Neural cell (in vitro differentiated cells): Measurements from ENCODE around the gene TMSB4Y. TPM values are rescaled to one million over a fixed set of nuclear protein-coding genes. Genes with fewer than 3 reads are reported as not detected.
A peak's percentile ranks its signal among the peaks of the same experiment; 100 is the strongest.

Experiments used
- H2AFZ ChIP-seq: fragments of 200-600, 300-800 bp; sonication (generic), shearing (Covaris generic); 2 replicates; pipeline ENCODE4 v1.6.0; 2014; ENCODE audit warnings: low read depth, mild to moderate bottlenecking, antibody characterized with exemption, low read length, moderate library complexity
- H3F3A ChIP-seq: fragments of 200-600 bp; shearing (Covaris generic); 2 replicates; pipeline ENCODE4 v1.6.1; 2016; ENCODE audit warnings: mild to moderate bottlenecking, moderate library complexity, mixed read lengths, antibody characterized with exemption, low read length; ENCODE audit not compliant: insufficient read depth, poor library complexity, severe bottlenecking
- H3K27ac ChIP-seq: fragments of 200-600, 300-800 bp; sonication (generic), shearing (Covaris generic); 2 replicates; pipeline ENCODE4 v1.5.1; 2014; ENCODE audit warnings: mild to moderate bottlenecking, low read length, moderate library complexity
- H3K27me3 ChIP-seq: fragments of 300-800, 200-600 bp; sonication (generic), shearing (Covaris generic); 2 replicates; pipeline ENCODE4 v1.6.0; 2014; ENCODE audit warnings: mild to moderate bottlenecking, low read depth, low read length, moderate library complexity; ENCODE audit not compliant: insufficient read depth
- H3K36me3 ChIP-seq: fragments of 300-800, 200-600 bp; sonication (generic), shearing (Covaris generic); 2 replicates; pipeline ENCODE4 v1.5.1; 2014; ENCODE audit warnings: mild to moderate bottlenecking, antibody characterized with exemption, low read length, moderate library complexity; ENCODE audit not compliant: insufficient read depth
- H3K4me2 ChIP-seq: fragments of 300-800, 200-600 bp; sonication (generic), shearing (Covaris generic); 2 replicates; pipeline ENCODE4 v1.6.0; 2014; ENCODE audit warnings: mild to moderate bottlenecking, low read length
- H3K4me3 ChIP-seq: fragments of 300-800, 200-600 bp; sonication (generic), shearing (Covaris generic); 2 replicates; pipeline ENCODE4 v1.5.1; 2014; ENCODE audit warnings: mild to moderate bottlenecking, low read length, moderate library complexity
- H3K79me2 ChIP-seq: fragments of 200-600 bp; shearing (Covaris generic); replicated peaks from 2 replicates; pipeline ENCODE4 v1.6.0; 2014; ENCODE audit warnings: mild to moderate bottlenecking, low read length, moderate library complexity; ENCODE audit not compliant: insufficient read depth
- H3K9ac ChIP-seq: fragments of 300-800, 200-600 bp; sonication (generic), shearing (Covaris generic); 2 replicates; pipeline ENCODE4 v1.6.1; 2016; ENCODE audit warnings: mild to moderate bottlenecking, low read length, mixed read lengths
- H3K9me2 ChIP-seq: fragments of 200-600 bp; shearing (Covaris generic); 2 replicates; pipeline ENCODE4 v1.6.1; 2016; ENCODE audit warnings: mild to moderate bottlenecking, low read length, mixed read lengths; ENCODE audit not compliant: insufficient read depth
- H3K9me3 ChIP-seq: fragments of 200-600, 300-800 bp; sonication (generic), shearing (Covaris generic); 2 replicates; pipeline ENCODE4 v1.6.1; 2016; ENCODE audit warnings: mild to moderate bottlenecking, mixed run types, low read length, moderate library complexity, mixed read lengths
- H4K20me1 ChIP-seq: fragments of 200-600 bp; shearing (Covaris generic); 2 replicates; pipeline ENCODE4 v1.6.1; 2016; ENCODE audit warnings: mild to moderate bottlenecking, mixed run types; ENCODE audit not compliant: insufficient read depth
- EP300 ChIP-seq: fragments of 450-650 bp; conservative IDR thresholded peaks from 2 replicates; pipeline ENCODE4 v1.6.1; 2014; ENCODE audit warnings: antibody characterized with exemption, mild to moderate bottlenecking, moderate library complexity; ENCODE audit not compliant: poor library complexity, severe bottlenecking
- EZH2 ChIP-seq: fragments of 200-600, 300-800 bp; shearing (Covaris generic), sonication (generic); IDR thresholded peaks from 2 replicates; pipeline ENCODE4 v1.6.1; 2014; ENCODE audit warnings: antibody characterized with exemption, low read length, borderline replicate concordance, mild to moderate bottlenecking; ENCODE audit not compliant: insufficient read depth, poor library complexity, severe bottlenecking
- MXI1 ChIP-seq: fragments of 450-650 bp; conservative IDR thresholded peaks from 2 replicates; pipeline ENCODE4 v1.6.1; 2014; ENCODE audit warnings: antibody characterized with exemption, mild to moderate bottlenecking; ENCODE audit not compliant: poor library complexity, severe bottlenecking
- POLR2AphosphoS5 ChIP-seq: IDR thresholded peaks from 2 replicates; pipeline ENCODE4 v1.6.1; 2012
- RAD21 ChIP-seq: fragments of 450-650 bp; conservative IDR thresholded peaks from 2 replicates; pipeline ENCODE4 v1.6.1; 2014; ENCODE audit warnings: antibody characterized with exemption, mild to moderate bottlenecking, moderate library complexity
- SMC3 ChIP-seq: fragments of 450-650 bp; conservative IDR thresholded peaks from 2 replicates; pipeline ENCODE4 v1.6.1; 2014; ENCODE audit warnings: antibody characterized with exemption, mild to moderate bottlenecking, moderate library complexity; ENCODE audit not compliant: poor library complexity
- TAF1 ChIP-seq: IDR thresholded peaks from 2 replicates; pipeline ENCODE4 v1.6.1; 2012; ENCODE audit warnings: low read depth
- polyA plus RNA-seq: library from polyadenylated mRNA; depleted of rRNA; stranded (reverse); fragments of >200 nt; gene quantifications from 2 replicates; pipeline ENCODE4 v1.2.3, GENCODE V29; 2014
- TF ChIP-seq, protein P1 (sequence below): IDR thresholded peaks from 2 replicates; pipeline ENCODE4 v1.6.1; 2012; ENCODE audit warnings: borderline replicate concordance
- TF ChIP-seq, protein P2 (sequence below): fragments of 450-650 bp; IDR thresholded peaks from 2 replicates; pipeline ENCODE4 v1.5.1; 2014; ENCODE audit warnings: antibody characterized with exemption, mild to moderate bottlenecking, moderate library complexity; ENCODE audit not compliant: poor library complexity, severe bottlenecking

The TMSB4Y gene
- polyA plus RNA-seq, 1 donor from 2014 or later = 17.4 TPM

DNA sequence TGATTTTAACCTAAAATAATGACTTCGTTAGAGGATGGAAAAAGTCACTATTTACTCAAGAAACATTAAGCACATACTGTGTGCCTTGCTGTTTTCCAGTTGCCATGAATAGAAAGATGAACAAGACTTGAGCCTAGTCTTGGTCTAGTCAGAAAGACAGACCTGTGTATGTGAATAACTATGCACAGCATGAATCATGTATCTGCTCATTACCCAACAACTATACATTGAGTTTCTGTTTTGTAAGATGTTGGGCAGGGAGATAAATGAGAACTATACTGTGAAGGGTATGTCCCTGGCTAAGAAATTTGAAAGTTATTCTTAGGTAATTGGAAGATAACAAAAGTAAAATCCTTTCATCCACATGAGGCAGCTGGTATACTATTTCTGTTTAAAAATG is 4.3 kb downstream of the TMSB4Y start:
- H3K9me2 ChIP-seq = no peaks in the 10 kb centered on the region
- no peak overlapping the region for H3K4me2 ChIP-seq
- H3K9ac ChIP-seq = no peak overlapping the region
- H3F3A ChIP-seq = no peaks in the 10 kb centered on the region
- no peaks in the 10 kb centered on the region for H4K20me1 ChIP-seq
- TF ChIP-seq EP300 (no peak), SMC3 (no peak), RAD21 (no peak)
- no peaks in the 10 kb centered on the region for H3K9me3 ChIP-seq
- no peak overlapping the region for H3K27ac ChIP-seq
- H2AFZ ChIP-seq = no peak overlapping the region
- no peaks in the 10 kb centered on the region for H3K36me3 ChIP-seq
- peak overlapping the region; percentile 28 for H3K4me3 ChIP-seq
- no peaks in the 10 kb centered on the region for H3K27me3 ChIP-seq
- peaks cover 8% of the 10 kb centered on the region for H3K79me2 ChIP-seq

DNA sequence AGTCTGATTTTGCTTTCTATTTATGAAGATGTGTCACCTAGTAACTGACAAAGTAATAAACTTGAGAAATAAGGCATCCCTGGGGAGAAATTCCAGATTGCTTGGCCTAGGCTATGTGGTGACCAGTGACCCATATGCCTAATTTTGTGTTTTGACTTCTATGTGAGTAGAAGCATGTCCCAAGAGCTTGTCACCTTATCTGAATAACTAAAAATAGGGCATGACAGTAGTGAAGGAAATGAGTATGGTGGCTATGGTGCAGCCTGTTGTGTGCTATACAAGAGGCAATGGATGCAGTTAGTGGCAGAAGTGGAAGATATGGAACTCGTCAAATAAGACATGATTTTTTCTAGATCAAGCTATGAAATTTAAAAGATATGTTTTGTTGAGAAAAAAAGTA is 15.3 kb downstream of the TMSB4Y start:
- TF ChIP-seq RAD21 = no peak
- TF ChIP-seq EP300 = no peak
- no peak for TF ChIP-seq TAF1
- no peak for TF ChIP-seq POLR2AphosphoS5
- no peak for TF ChIP-seq EZH2
- TF ChIP-seq, protein P1, sequence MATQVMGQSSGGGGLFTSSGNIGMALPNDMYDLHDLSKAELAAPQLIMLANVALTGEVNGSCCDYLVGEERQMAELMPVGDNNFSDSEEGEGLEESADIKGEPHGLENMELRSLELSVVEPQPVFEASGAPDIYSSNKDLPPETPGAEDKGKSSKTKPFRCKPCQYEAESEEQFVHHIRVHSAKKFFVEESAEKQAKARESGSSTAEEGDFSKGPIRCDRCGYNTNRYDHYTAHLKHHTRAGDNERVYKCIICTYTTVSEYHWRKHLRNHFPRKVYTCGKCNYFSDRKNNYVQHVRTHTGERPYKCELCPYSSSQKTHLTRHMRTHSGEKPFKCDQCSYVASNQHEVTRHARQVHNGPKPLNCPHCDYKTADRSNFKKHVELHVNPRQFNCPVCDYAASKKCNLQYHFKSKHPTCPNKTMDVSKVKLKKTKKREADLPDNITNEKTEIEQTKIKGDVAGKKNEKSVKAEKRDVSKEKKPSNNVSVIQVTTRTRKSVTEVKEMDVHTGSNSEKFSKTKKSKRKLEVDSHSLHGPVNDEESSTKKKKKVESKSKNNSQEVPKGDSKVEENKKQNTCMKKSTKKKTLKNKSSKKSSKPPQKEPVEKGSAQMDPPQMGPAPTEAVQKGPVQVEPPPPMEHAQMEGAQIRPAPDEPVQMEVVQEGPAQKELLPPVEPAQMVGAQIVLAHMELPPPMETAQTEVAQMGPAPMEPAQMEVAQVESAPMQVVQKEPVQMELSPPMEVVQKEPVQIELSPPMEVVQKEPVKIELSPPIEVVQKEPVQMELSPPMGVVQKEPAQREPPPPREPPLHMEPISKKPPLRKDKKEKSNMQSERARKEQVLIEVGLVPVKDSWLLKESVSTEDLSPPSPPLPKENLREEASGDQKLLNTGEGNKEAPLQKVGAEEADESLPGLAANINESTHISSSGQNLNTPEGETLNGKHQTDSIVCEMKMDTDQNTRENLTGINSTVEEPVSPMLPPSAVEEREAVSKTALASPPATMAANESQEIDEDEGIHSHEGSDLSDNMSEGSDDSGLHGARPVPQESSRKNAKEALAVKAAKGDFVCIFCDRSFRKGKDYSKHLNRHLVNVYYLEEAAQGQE = no peak
- TF ChIP-seq, protein P2, sequence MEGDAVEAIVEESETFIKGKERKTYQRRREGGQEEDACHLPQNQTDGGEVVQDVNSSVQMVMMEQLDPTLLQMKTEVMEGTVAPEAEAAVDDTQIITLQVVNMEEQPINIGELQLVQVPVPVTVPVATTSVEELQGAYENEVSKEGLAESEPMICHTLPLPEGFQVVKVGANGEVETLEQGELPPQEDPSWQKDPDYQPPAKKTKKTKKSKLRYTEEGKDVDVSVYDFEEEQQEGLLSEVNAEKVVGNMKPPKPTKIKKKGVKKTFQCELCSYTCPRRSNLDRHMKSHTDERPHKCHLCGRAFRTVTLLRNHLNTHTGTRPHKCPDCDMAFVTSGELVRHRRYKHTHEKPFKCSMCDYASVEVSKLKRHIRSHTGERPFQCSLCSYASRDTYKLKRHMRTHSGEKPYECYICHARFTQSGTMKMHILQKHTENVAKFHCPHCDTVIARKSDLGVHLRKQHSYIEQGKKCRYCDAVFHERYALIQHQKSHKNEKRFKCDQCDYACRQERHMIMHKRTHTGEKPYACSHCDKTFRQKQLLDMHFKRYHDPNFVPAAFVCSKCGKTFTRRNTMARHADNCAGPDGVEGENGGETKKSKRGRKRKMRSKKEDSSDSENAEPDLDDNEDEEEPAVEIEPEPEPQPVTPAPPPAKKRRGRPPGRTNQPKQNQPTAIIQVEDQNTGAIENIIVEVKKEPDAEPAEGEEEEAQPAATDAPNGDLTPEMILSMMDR = no peak
- TF ChIP-seq MXI1 = no peak
- TF ChIP-seq SMC3 = no peak
- Histone ChIP-seq H3K27me3 (no peaks in the 10 kb centered on the region), H4K20me1 (no peaks in the 10 kb centered on the region), H3F3A (no peaks in the 10 kb centered on the region), H3K27ac (no peak overlapping the region), H3K36me3 (no peaks in the 10 kb centered on the region), H3K4me2 (no peak overlapping the region), H3K9ac (no peak overlapping the region), H3K9me2 (no peaks in the 10 kb centered on the region), H3K4me3 (no peak overlapping the region), H3K79me2 (no peaks in the 10 kb centered on the region), H3K9me3 (no peaks in the 10 kb centered on the region), H2AFZ (no peak overlapping the region)

DNA sequence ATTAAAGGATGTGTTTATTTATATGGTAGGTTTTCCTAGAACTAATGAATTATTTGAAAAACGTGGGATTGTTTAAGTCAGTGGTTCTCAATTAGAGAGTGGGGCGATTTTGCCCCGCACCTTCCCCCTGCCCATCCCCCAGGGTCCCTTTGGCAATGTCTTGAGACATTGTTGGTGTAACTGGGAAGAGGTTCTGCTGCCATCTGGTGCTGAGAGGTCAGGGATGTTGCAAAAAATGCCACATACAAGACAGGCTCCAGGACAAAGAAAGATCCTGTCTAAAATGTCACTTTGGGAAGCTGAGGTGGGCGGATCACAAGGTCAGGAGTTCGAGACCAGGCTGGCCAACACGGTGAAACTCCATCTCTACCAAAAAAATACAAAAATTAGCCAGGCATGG is 25.8 kb downstream of the TMSB4Y start:
- H3F3A ChIP-seq = no peaks in the 10 kb centered on the region

More for the DNA sequence above, 25.8 kb downstream of the TMSB4Y start:
- Histone ChIP-seq H4K20me1 (no peaks in the 10 kb centered on the region), H3K27ac (no peak overlapping the region), H3K9me2 (no peaks in the 10 kb centered on the region), H3K9me3 (no peaks in the 10 kb centered on the region), H3K4me2 (no peak overlapping the region), H2AFZ (no peak overlapping the region), H3K79me2 (no peaks in the 10 kb centered on the region), H3K36me3 (no peaks in the 10 kb centered on the region), H3K4me3 (no peak overlapping the region), H3K9ac (no peak overlapping the region), H3K27me3 (no peaks in the 10 kb centered on the region)
- TF ChIP-seq EP300 (no peak), EZH2 (no peak), POLR2AphosphoS5 (no peak)
- TF ChIP-seq, protein P1 = no peak
